SIG-M5 treated with dmso at 0.1 percent for 504 hours (cell line): ENCODE measurements around the gene CDK11B.
"Not testable (repeated sequence)": the region's sequence is repeated elsewhere in the genome, so short reads cannot be mapped to it uniquely, and the experiment has no call there.

Experiments used
- DNase-seq: peaks from one replicate; lab custom pipeline; 2025; ENCODE audit not compliant: unreplicated experiment; lab: John Stamatoyannopoulos, UW

CDK11B gene

GRCh38 chr1:1600861-1601563 lies 57.8 kb downstream of the CDK11B start:
- no peak for DNase-seq

- no peak for DNase-seq
Observed at GRCh38 chr1:1599935-1600860, 58.6 kb downstream of the CDK11B start, which contains the start of gene FNDC10. TSS of gene FNDC10 (minus strand) at chr1:1600135. CDS start at chr1:1600015, 120 bp downstream.

- DNase-seq = no peak
Observed at GRCh38 chr1:1599030-1599934, 59.5 kb downstream of the CDK11B start.

GRCh38 chr1:1598720-1599029 lies 60.1 kb downstream of the CDK11B start:
- no peak for DNase-seq

GRCh38 chr1:1598051-1598719 lies 60.6 kb downstream of the CDK11B start:
- DNase-seq = no peak

- DNase-seq = no peak
Observed at GRCh38 chr1:1597275-1597930, 61.4 kb downstream of the CDK11B start.

- no peak for DNase-seq
Observed at GRCh38 chr1:1596493-1597274, 62.1 kb downstream of the CDK11B start.

GRCh38 chr1:1595341-1595740 lies 63.5 kb downstream of the CDK11B start:
- DNase-seq = not testable (repeated sequence)

GRCh38 chr1:1594602-1595260 lies 64.1 kb downstream of the CDK11B start:
- no peak for DNase-seq

- DNase-seq = no peak
Observed at GRCh38 chr1:1593834-1594601, 64.8 kb downstream of the CDK11B start.

- no peak for DNase-seq
Observed at GRCh38 chr1:1591452-1591851, 67.4 kb downstream of the CDK11B start.
